Right renal pelvis (tissue), 4 donors: ENCODE data around the gene CLCN6. TPM values are rescaled to one million over a fixed set of nuclear protein-coding genes. Genes with fewer than 3 reads are reported as not detected.

Experiments
- DNase-seq, 4 donors: peaks; one replicate each; pipeline ENCODE4 v3.0.0-alpha.2; 2013; ENCODE audit warnings: low read depth in 4 of 4, low spot score in 3 of 4, missing footprints in 1 of 4
- polyA plus RNA-seq, 4 donors: library from polyadenylated mRNA; unstranded; fragments of 120-200 nt; gene quantifications; one replicate each; pipeline ENCODE4 v1.2.1, GENCODE V29; 2013; ENCODE audit not compliant: insufficient read length in 4 of 4

Gene CLCN6
- polyA plus RNA-seq, 4 donors = 15.5 to 20.1 (median 16.6) TPM

GRCh38 chr1:11779715-11780379, 26.1 kb upstream of the CLCN6 start:
- no peak for DNase-seq

- DNase-seq = no peak
These were observed 25.4 kb upstream of the CLCN6 start for GRCh38 chr1:11780380-11781147.

GRCh38 chr1:11781297-11781696, 24.7 kb upstream of the CLCN6 start:
- no peak for DNase-seq

DNA sequence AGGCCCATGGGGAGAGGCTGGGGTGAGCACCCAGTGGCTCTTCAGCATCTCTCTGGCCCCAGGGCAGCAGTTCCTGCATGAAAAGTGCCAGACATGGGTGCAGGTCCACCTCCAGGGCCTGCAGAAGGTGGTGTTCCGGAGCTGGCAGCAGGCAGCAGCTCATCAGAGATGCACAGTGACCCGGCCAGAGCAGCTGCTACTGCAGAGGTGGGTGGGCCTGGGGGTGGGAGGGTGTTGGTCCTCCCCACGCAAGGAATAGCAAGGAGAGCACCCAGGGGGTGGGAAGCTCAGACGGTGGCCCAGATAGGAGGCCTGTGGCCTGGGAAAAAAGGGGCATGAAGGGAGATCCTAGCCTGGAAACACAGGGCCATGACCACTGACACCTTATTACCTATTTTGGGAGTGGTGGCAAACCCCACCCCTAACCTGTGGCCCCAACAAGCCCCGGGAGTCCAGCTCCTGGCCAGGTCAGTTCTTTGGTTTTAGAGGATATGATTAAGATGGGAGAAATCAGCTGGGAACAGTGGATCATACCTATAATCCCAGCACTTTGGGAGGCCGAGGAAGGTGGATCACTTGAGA, 23.8 kb upstream of the CLCN6 start:
- DNase-seq = no peak

DNA sequence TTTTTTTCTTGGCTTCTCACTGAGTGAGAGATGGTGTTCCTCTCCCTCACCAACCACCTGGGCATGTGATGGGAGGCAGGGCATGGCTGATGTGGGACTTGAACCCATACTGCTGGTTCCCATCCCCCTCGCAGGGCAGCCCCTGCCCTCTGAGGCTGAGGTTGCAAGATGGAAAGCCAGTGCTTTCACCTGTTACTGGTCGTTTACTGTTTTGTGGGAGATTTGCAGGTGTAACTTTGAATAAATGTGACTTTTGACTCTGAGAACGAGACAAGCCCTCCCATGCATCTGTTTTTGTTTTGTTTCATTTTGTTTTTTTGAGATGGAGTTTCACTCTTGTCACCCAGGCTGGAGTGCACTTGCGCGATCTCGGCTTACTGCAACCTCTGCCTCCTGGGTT, 22.4 kb upstream of the CLCN6 start:
- no peak for DNase-seq

- DNase-seq = no peak
These were observed 21.6 kb upstream of the CLCN6 start for GRCh38 chr1:11784256-11784992.

DNA sequence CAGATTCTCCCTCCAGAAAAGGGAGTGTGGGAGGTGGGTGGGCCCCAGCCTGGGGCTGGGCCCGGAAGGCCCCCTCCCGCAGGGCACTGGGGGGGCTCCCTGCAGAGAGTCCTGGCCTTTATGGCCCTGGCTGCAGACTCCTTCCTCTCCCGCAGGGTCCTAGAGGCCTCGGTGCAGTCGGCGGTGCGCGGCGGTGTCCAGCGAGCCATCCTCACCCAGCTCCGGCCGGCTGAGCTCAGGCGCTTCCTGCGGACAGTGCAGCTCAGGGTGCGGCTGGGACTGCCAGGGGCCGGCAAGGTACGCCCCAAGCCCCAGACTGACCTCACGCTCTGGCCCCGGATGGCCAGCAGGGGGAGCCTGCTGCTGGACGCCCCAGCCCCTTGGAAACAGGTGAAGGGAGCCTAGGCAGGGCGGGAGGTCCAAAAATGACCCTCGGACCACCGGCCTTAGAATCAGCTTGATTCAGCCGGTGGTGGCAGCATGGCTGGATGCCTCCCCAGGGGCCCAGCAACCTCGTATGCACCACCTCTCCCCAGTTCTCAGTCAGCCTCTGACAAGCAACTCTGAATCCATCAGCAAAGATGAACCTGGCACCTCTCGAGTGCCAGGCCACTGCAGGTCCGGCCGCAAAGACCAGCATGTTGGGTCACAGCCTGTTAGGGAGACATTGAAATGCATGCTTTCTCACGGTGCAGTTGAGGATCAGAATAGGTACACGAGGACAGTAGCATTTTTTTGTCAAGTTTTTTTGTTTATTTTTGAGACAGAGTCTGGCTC, 20.8 kb upstream of the CLCN6 start:
- no peak for DNase-seq

DNA sequence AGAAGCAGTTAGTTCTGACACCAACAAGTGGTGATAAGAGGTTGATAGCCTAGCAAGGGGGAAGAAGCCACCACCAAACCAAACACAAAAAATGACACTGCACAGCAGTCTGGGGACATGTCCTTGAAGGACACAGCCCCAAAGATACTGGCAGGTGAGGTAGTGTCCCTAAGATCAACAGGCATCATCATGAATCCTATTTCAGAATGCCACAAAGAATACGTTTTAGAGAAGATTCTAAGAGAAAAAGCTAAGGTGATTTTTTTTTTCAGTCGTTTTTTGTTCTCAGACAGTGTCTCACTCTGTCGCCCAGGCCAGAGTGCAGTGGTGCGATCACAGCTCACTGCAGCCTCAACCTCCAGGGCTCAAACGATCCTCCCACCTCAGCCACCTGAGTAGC, 19.8 kb upstream of the CLCN6 start:
- no peak for DNase-seq

- no peak for DNase-seq
These were observed 18.7 kb upstream of the CLCN6 start for GRCh38 chr1:11787251-11787803.

DNA sequence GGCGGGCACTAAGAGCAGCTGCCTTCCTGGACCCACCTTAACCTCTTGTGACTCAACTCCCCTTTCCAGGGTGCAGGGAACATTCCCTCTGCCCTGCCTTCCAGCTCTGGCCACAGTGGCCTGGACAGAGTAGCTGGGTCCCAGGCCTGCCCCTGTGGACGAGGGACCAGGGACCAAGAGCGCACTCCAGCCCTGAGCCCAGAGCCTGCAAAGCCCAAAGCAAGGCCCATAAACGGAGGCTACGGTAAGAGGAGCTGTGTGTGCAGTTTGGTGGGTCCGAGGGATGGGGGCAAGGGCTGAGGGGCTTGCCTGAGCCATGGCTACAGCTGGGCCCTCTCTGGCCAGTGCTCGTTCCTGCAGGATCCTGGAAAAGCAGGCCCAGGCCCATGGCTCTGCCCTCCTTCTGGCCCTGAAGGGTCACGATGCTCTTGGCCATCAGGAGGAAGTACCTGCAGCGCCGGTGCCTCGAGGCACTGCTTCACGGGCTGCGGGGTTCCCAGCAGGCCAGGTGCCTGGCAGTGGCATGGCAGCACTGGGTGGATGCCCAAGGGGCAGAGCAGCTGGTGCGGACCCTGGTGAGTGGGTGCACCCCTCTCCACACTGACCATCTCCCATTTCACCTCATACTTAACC, 18.1 kb upstream of the CLCN6 start:
- DNase-seq = no peak

DNA sequence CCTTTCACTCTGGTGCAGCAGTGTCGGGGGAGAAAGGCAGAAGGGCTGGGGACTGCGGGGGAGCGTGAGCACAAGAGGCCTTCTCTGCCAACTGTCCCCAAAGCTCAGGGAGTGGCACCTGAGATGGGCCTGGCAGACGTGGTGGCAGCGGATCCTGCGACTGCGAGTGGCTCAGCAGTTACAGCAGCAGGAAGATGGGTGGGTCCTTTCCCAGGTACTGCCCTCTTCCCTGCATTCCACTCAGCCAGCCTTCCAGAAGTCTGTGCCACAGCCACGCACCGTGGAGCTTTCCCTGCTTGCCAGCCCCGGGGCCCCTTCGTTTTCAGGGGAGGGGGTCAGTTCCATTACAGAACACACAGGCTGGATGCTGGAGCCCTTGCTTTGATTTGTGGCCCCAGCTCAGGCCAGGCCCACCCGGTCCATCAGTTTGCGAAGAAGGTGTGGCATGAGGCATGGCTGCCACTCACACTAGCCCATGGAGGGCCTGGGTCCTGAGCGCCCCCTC, 17.4 kb upstream of the CLCN6 start:
- DNase-seq = no peak

DNA sequence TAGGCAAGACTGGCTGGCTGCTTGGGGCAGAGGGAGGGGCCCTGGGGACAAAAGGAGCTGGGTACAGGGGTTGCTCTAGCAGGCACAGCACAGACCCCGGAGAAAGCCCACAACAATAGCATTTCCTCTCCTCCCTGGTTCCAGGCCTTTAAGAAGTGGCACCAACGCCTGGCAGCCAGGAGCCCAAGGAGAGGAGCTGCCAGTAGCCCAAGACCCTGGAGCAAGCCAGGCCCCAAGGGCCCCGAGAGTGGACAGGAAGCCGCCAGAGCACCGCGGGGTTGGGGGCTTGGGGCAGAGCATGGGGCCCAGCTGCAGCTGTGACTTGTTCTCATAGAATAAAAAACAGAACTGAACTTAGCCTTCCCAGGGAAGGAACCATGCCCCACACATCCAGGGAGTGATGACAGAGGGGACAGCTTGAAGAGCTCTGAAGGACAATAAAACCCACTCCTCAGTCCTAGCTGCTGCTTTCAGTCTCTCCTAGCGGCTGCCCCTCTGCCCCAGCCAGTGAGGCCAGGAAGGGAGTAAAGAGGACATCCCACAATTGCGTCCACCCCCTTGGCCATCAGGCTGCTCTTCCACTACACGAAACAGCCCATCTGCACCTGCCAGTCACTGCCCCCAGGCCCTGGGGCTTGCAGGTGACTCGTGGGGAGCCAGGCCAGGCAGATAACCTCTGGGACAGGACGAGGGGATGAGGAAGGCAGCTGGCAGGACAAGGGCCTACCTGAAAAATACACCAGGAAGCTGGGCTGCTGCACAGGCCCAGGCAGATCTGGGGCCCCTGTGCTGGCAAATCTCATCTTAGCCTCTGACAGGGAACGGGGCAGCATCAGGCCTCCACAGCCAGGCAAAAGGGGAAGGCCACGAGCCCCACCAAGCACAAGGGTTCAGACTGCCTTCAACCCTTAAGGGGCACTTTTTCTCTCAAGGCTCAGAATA, 16.6 kb upstream of the CLCN6 start:
- DNase-seq = no peak

GRCh38 chr1:11790101-11790879, 15.7 kb upstream of the CLCN6 start:
- no peak for DNase-seq

DNA sequence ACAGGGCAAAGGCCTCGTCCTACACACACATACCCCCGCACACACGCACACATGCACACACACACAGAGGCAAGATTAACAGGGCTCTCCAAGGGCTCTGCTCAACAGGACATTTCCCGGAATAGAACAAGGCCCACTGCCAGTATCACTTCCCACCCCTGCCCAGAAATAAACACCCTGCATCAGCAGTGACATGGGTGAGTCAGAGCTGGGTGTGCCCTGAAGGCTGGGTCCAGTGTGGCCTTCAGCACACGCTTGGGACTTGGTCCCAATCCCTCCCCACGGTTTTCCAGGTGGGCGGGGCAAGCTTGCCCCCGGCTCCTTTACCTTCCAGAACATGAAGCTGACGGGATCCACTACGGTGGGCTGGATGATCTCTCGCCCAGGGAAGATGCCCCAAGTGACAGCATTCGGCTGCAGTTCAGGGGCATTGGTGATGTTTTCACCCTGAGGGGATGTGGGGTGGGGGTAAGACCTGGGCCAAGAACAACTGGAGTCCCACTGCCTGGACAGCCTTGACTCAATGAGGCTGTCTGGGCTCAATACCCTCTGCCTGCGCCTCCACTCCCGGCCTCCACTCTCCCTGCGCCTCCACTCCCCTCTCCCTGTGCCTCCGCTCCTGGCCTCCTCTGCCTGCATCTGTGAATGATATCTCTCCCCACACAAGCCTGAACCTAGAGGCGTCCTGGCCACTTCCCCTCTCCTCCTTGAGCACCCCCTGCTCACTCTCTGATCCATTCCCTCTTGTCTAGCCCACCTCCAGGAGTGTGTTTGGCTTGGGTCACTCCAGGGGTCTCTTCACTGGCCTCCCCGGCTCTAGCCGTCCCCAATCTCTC, 14.9 kb upstream of the CLCN6 start:
- no peak for DNase-seq

DNA sequence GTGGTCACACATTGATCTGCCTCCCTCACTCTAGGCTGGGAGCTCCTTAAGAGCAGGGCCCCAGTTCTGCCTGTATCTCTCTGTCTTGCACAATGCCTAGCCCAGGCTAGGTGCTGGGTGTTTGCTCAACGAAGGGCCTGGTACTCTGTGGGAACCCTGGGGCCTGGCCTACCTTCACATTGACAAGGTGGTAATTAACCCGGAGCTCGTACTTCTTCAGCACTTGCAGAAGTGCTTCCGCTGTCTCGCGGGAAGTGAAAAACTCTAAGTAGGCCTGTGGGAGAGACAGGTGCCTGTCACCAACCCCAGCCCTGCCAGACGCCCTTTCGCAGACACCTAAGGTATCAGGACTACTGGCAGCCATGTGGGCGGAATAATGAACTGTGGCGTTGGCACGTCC, 13.9 kb upstream of the CLCN6 start:
- no peak for DNase-seq

- no peak for DNase-seq
These were observed 12.2 kb upstream of the CLCN6 start for GRCh38 chr1:11793819-11794218.
